Measurements from ENCODE around the gene MMP10. TPM values are rescaled to one million over a fixed set of nuclear protein-coding genes. Genes with fewer than 3 reads are reported as not detected.

Gene MMP10
- total and polyA plus RNA-seq, 7 donors = 0.14 to 0.17 TPM; not detected in 5

- H3K36me3 ChIP-seq (ENCODE audit: insufficient read depth in 1 of 2, low read depth in 1 of 2) = no peaks in the 10 kb centered on the region
- no peak overlapping the region for H3K27ac ChIP-seq
- H3K4me3 ChIP-seq = no peak overlapping the region
- DNase-seq (no peak), ATAC-seq (no peak)
- H3K9me3 ChIP-seq = no peaks in the 10 kb centered on the region
- 73 to 89% (median 83%) methylated on average over 1 of the region's 1 CpG for WGBS, 3 donors
- H3K27me3 ChIP-seq (ENCODE audit: insufficient read depth in 3 of 3, low read length in 2 of 3) = no peaks in the 10 kb centered on the region
- no peak for TF ChIP-seq CTCF (IDR thresholded peaks at IDR 0.05)
- intact Hi-C loops (cut with DNase I) = no loop called here
- no peaks in the 10 kb centered on the region for H3K4me1 ChIP-seq
Measured at GRCh38 chr11:102813484-102813883, 33.1 kb upstream of the MMP10 start.

GRCh38 chr11:102812188-102812587 lies 31.8 kb upstream of the MMP10 start:
- Histone ChIP-seq H3K9me3 (no peaks in the 10 kb centered on the region), H3K4me1 (no peaks in the 10 kb centered on the region), H3K4me3 (no peak overlapping the region), H3K27ac (no peak overlapping the region), H3K27me3 (ENCODE audit: insufficient read depth in 3 of 3, low read length in 2 of 3) (no peaks in the 10 kb centered on the region), H3K36me3 (ENCODE audit: insufficient read depth in 1 of 2, low read depth in 1 of 2) (no peaks in the 10 kb centered on the region)
- TF ChIP-seq CTCF (IDR thresholded peaks at IDR 0.05) = no peak
- ATAC-seq (no peak), DNase-seq (no peak)
- WGBS, 3 donors = 78 to 87% (median 81%) methylated on average over 3 of the region's 3 CpGs
- intact Hi-C loops (cut with DNase I) = no loop called here

- H3K4me1 ChIP-seq = no peaks in the 10 kb centered on the region
- no peak overlapping the region for H3K4me3 ChIP-seq
- DNase-seq = no peak
- no peak overlapping the region for H3K27ac ChIP-seq
- TF ChIP-seq CTCF (IDR thresholded peaks at IDR 0.05) = no peak
- 8 to 12% (median 11%) methylated on average over 3 of the region's 3 CpGs for WGBS, 3 donors
- no peaks in the 10 kb centered on the region for H3K9me3 ChIP-seq
- intact Hi-C loops (cut with DNase I) = no loop called here
- H3K36me3 ChIP-seq (ENCODE audit: insufficient read depth in 1 of 2, low read depth in 1 of 2) = no peaks in the 10 kb centered on the region
- no peak for ATAC-seq
- H3K27me3 ChIP-seq (ENCODE audit: insufficient read depth in 3 of 3, low read length in 2 of 3) = no peaks in the 10 kb centered on the region
Measured at GRCh38 chr11:102810950-102811660, 30.7 kb upstream of the MMP10 start.

GRCh38 chr11:102809971-102810370 lies 29.5 kb upstream of the MMP10 start:
- no peak overlapping the region for H3K4me3 ChIP-seq
- 63 to 69% (median 68%) methylated on average over 2 of the region's 2 CpGs for WGBS, 3 donors
- no peaks in the 10 kb centered on the region for H3K36me3 ChIP-seq (ENCODE audit: insufficient read depth in 1 of 2, low read depth in 1 of 2)
- no peak for TF ChIP-seq CTCF (IDR thresholded peaks at IDR 0.05)
- no peaks in the 10 kb centered on the region for H3K4me1 ChIP-seq
- H3K9me3 ChIP-seq = no peaks in the 10 kb centered on the region
- no peak for ATAC-seq
- no peaks in the 10 kb centered on the region for H3K27me3 ChIP-seq (ENCODE audit: insufficient read depth in 3 of 3, low read length in 2 of 3)
- H3K27ac ChIP-seq = no peak overlapping the region
- DNase-seq = no peak
- intact Hi-C loops (cut with DNase I) = no loop called here

GRCh38 chr11:102807921-102808320 lies 27.5 kb upstream of the MMP10 start:
- TF ChIP-seq CTCF (IDR thresholded peaks at IDR 0.05) = no peak
- DNase-seq (no peak), ATAC-seq (no peak)
- H3K36me3 ChIP-seq (ENCODE audit: insufficient read depth in 1 of 2, low read depth in 1 of 2) = no peaks in the 10 kb centered on the region
- no peak overlapping the region for H3K4me3 ChIP-seq
- no peaks in the 10 kb centered on the region for H3K4me1 ChIP-seq
- 52 to 63% (median 58%) methylated on average over 19 of the region's 19 CpGs for WGBS, 3 donors
- no peaks in the 10 kb centered on the region for H3K9me3 ChIP-seq
- H3K27ac ChIP-seq = no peak overlapping the region
- no peaks in the 10 kb centered on the region for H3K27me3 ChIP-seq (ENCODE audit: insufficient read depth in 3 of 3, low read length in 2 of 3)
- intact Hi-C loops (cut with DNase I) = no loop called here

All from psoas muscle (tissue), 8 donors.